ENCODE data around the gene RPS3.
A peak's percentile ranks its signal among the peaks of the same experiment; 100 is the strongest.

- TF ChIP-seq POLR2A (IDR thresholded peaks at IDR 0.05; ENCODE audit: extremely low read depth, insufficient read length) (no peak), CTCF (IDR thresholded peaks at IDR 0.05; ENCODE audit: low read depth, low read length) (peak; percentile 98), MYC (IDR thresholded peaks at IDR 0.05; ENCODE audit: low read depth, low read length) (no peak)
- TF ChIP-seq, protein P1, sequence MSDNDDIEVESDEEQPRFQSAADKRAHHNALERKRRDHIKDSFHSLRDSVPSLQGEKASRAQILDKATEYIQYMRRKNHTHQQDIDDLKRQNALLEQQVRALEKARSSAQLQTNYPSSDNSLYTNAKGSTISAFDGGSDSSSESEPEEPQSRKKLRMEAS (IDR thresholded peaks at IDR 0.05; ENCODE audit: low read depth, low read length) = no peak
These were observed 14.8 kb upstream of the RPS3 start for GRCh38 chr11:75384438-75385080.

Data from NB4 (cell line).